ENCODE measurements around the gene THADA.
"Not testable (repeated sequence)": the region's sequence is repeated elsewhere in the genome, so short reads cannot be mapped to it uniquely, and the experiment has no call there.

Gene THADA

DNA sequence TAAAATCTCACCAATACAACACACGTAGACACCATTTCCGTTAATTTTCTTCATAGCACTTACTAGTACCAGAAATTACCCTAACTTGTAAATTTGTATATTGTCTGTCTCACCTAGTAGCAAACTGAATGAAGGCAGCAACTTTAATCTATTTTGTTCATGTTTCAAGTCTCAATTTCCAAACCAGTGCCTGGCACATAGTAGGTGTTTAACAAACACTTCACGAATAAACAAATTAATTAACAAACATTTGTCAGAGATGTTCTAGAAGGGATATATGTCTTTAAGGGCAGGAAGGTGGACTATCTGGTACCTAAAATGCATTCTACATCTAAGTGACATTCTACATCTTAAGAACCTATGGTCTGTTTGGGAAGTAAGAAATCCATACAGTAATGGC is 963 bp downstream of the THADA start:
- no peak for ATAC-seq
- no peak for DNase-seq

DNA sequence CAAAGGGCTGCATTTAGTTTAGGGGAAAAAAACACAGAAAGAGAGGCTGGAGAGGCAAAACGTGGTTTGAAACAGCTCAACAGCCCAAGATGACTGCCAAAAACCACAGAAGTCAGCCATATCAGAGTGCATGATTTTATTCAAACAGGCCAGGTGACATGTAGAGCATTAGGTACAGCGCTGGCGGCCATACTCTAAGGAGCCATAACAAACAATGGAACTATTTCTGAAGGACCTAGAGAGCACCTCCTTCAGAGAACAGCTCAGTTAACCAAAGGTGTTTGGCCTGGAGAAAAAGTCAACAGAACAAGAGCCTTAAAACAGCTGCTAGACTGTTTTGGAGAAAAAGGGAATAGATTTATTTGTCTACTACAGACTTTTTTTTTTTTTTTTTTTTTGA is 2.6 kb downstream of the THADA start:
- ATAC-seq (no peak), DNase-seq (no peak)

DNA sequence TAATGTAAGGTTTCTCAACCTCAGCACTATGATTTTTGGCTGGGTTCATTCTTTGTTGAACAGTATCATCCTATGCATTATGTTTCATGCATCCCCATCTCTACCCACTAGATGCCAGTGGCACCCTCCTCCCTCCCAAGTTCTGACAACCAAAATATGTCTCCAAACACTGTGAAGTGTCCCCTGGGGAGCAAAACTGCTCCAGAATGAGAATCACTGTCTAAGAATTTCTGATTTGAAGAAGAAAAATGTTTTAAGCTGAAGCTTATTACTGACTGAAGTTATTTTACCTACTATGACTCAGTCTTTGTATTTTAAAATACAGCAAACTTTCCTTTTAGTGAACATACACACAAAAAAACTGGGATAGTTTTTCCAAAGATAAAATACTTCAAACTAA is 3.4 kb downstream of the THADA start:
- DNase-seq = no peak
- no peak for ATAC-seq

DNA sequence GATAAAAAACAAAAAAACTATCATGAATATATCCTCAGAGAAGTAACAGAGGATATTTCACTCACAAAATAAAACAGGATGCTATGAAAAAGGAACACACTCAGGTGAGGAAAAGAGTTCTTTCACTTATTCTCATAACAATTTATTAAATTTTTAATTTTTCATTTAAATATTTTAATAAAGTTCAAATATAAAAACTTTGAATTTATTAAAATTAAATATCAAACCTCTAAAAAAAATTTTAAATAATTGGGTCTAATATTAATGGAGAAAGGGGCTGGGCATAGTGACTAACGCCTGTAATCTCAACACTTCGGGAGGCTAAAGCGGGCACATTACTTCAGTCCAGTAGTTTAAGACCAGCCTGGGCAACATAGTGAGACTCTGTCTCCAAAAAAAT is 10.1 kb downstream of the THADA start:
- DNase-seq (no peak), ATAC-seq (no peak)

DNA sequence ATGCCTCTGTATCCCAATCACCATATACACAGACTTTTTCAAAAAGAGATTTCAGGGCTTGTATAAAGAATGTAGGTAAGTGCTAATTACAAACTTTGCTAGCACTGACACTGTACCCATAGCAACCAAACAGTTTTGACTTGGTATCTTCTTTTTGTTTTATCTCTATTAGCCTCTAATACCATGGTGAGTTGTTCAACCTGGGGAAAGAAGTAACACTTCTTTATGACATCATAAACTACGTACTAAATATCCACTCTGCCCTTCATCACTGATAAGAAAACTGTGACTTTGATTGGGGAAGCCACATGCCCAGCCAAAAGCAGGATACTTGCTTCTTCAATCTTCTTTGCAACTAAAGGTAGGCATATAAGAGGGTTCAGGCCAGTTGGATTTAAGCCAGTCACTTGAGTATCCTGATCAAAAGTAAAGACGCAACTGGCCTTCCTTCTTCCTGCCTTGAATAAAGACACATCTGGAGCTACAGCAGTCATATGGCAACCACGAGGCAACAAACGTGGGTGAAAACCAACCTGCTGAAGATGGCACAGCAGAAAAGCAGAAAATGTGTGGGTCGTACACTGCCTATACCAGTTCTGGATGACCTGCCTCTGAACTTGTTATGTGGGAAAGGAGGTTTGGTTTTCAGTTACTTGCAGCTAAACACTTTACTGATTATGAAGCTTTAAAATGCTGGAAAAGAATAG is 16.4 kb downstream of the THADA start:
- ATAC-seq (no peak), DNase-seq (no peak)

DNA sequence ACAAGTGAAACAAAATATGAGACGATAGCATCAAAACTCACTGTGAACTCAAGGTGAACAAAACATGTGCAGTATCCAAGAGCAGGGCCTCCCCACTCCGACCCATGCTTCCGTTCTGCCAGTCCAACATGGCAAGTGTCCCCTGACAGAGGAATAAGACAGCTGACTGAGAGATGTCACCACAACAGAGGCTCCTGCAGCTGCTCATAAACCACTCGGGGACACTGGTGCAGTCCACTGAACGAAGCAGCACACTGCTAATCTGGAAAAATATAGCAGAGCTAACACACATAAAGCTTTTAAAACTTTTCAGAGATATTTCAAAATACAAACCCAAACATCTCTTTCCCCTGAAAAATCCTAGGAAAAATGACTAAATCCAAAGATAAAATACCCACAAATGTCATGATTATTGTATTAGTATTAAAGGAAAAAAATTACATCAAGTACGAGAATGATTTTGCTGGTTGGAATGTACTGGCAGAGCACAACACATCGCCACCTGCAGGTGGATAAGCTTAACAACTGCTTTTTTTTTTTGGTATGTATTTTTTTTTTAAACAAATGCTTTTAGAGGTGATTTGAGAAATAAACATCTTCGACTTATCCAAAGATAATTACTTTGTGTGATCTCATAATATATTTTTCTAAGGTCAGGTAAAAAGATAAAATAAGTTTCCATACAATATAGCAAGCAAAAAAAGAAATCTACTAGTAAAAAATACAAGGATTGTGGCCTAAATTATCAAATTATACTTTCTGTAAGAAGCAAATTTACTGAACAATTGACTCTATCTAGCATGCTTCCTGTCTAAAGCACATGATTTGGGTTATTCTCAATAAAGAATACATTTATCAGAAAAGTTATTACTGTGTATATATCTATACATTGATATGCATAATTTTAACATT is 18.6 kb downstream of the THADA start:
- DNase-seq = no peak
- no peak for ATAC-seq

DNA sequence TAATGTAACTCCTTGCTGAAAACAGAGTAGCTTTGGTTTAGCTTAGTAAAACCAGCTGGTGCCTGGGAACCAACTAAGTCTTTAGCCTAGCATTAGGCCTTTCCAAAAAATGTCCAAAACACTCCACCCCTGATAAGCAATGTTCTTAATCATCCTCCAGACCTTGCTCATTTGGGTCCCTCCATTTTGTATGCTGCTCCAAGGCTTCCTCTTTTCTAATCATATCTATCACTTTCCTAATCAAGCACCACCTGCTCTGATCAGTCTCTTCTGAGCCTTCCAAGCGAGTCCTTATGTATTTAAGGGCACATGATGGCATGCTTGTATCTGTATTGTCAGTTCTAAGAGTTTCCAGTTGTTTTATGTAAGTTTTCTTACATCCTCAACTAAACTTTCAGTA is 23.6 kb downstream of the THADA start:
- ATAC-seq (no peak), DNase-seq (no peak)

DNA sequence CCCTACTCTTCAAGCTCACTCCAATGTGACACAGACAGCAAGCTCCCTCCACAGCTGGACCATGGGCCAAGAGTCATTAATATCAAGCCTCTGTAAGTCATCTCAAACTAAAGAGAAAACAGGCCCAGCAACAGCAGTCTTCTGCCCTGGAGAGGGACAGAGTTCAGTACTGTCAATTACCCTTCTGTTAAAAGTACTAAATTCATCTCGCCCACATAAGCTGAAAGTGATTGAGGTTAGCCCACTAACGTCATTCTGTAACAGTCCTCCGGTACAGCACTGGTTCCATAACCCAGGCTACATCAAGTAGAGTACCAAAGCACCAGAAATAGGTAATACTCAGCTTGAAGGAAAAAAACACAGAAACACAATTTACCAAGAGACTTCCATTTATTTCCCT is 25.9 kb downstream of the THADA start:
- no peak for DNase-seq
- ATAC-seq = peak; percentile 85

DNA sequence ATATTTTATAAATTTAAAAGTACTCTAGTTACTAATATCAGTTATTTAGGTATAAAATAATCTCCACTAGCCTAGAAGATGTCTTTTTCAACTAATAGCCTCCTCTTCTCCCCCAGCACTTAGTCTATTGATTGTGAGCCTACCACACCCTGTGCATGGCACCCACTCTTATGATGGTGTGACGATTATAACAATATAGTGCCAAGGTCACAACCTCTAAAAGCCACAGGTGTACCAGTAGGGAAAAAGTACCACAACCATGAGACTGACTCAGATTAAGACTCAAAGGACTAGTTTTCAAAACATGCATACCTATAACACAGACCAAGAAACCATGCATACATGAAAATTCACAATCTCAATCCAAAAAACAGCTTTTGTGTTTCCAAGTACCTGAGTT is 27.6 kb downstream of the THADA start:
- DNase-seq (no peak), ATAC-seq (peak; percentile 61)

DNA sequence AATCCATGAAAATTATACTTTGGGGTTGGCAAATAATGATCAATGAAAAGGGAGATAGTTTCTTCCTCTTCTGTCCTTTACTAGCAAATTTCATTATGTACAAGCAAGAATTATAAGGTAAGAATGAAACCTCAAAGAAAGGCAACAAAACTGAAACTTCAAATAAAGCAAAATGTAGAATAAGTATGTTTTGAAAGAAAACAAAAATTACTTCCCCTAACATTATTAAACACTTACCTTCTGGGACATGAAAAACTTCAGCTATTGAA is 29.4 kb downstream of the THADA start:
- no peak for ATAC-seq
- no peak for DNase-seq

DNA sequence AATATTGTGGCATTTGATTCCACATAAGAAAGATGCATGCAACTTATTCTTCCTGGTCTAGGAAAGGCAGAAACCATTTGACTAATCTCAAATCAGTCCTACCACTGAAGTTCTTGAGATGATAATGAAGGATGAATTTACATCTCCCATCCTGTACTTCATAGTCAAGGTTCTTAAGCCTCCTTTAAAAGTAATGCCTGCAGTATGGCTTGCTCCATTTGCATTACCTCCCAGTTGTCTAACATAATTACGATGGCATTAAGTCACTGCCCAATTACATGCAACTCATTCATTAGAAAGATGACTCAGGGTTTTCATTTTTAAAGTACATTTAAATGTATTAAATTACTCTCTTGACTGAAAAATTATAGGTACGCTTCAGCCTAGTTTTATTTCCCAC is 32.2 kb downstream of the THADA start:
- ATAC-seq (no peak), DNase-seq (no peak)

DNA sequence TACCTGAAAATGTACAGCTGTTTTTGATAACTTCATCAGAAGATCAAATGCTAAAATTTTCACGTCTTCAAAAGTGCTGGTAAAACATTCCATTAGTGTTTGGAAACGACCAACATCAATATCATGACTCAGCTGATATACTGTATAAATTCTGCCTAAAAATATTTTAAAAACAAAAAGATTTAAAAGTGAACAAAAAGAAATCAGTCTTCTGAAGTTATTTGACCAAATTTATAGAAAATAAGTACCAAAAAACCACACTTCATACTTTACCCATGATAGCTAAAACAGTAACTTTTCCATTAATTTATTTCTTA is 35.6 kb downstream of the THADA start:
- DNase-seq = no peak
- ATAC-seq = no peak

DNA sequence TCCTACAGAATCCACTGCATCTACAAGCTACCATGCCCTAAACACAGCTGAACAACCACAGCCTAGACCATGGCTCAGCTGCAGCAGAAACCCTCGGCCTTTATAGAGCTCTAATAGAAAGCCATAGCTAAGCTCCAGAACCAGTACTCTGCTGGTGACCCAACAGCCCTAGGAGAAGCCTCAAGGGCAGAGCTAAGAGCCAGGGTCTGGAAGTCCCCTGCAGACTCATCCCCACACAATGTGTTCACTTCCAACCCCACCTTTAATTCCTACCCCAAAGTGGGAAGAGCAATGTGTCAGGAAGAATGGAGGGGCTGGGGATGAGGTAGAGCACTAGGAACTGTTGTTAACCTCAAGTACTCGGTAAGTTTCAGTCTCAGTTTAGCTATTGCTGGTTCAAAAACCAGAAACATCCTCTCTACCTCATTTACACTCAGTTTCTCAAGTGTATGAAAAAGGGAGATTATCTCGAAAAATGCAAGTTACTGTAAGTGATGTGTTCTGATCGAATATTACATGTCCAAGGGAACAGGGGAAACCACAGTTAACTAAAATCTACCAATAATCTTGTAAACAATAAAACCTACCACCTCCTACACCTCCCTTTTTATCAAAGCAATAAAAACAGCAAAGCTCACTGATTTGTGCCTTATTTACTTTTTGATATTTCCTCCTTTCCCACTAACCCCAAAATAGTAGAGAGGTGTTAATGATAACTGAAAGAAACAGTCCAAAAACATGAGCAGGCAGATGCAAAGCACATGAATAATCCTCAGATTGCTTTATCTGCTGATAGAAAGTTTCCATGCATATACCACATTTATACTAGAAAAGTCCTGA is 36.2 kb downstream of the THADA start:
- DNase-seq = no peak
- ATAC-seq = peak; percentile 79

DNA sequence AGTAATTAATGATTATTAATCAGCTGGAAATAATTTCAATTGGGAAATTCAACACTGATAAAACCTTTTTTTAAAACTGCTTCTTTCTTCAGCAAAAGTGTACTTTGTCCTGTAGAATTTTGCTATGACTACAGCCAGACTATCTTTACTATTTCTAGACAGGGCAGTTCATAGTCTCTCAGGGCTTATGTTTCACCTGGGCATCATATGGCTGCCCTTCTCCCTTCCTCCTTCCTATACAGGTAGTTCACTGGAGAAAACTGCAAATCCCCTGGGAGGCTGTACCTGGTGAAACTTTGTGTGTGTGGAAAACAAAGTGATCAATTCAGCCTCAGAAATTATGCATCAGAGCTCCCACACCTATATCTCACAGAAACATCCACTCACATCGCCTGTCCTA is 38.6 kb downstream of the THADA start:
- ATAC-seq = no peak
- no peak for DNase-seq

DNA sequence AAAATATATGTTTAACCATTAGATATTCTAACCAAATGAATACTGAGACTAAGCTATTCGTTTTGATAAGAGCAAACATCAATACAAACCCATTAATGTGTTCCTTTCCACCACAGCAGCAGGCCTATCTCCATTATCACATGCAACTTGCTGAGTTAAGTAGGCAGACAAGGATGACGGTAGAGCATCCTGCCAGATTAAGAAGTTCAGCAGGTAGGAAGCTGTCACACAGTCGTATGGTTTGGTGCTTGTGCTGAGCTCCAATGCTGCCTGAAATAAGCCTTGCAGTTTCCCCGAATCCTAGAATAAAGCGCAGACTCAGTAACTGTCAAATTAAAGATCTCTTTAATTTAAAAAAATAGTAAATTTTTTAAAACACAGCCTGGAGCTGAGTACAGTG is 39.6 kb downstream of the THADA start:
- DNase-seq = no peak

DNA sequence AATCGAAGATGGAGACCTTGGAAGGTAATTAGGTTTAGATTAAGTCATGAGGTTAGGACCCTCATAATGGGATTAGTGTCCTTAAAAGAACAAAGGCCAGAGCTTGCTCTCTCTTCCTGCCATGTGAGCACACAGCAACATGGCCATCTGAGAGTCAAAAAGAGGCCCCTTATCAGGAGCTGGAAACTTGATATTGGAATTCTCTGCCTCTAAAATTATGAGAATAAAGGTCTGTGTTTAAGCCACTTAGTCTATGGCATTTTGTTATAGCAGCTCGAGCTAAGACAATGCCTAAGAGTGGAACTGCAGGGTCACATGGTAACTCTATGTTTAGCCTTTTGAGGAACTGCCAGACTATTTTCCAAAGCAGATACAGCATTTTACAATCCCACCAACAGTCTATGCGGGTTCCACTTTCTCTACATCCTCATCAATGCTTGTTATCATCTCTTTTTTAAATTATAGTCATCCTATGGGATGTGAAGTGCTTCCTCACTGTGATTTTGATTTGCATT is 42.4 kb downstream of the THADA start:
- no peak for ATAC-seq
- DNase-seq = no peak

More for the DNA sequence above, 39.6 kb downstream of the THADA start:
- no peak for ATAC-seq

DNA sequence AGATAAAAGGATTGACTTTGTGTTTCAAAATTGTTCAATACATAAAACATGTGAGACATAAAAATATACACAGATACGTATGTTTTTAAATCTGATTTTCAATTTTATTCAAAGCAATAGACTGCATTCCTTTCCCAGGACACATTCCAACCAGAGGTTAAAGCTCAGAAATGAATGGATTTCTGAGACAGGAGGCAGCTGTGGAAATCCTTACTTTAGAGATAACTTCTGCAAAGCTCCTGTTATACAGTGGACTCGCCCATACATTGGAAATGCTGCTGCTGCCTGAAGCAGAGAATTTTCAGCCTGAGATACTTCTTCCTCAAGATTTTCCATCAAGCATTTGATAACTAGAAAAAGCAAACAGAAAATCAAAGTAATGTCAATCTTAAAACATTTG is 43.8 kb downstream of the THADA start:
- DNase-seq (no peak), ATAC-seq (no peak)

DNA sequence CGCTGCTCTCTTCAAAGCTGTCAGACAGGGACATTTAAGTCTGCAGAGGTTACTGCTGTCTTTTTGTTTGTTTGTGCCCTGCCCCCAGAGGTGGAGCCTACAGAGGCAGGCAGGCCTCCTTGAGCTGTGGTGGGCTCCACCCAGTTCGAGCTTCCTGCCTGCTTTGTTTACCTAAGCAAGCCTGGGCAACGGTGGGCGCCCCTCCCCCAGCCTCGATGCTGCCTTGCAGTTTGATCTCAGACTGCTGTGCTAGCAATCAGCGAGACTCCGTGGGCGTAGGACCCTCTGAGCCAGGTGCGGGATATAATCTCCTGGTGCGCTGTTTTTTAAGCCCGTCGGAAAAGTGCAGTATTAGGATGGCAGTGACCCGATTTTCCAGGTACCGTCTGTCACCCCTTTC is 47.5 kb downstream of the THADA start:
- not testable (repeated sequence) for ATAC-seq, DNase-seq

DNA sequence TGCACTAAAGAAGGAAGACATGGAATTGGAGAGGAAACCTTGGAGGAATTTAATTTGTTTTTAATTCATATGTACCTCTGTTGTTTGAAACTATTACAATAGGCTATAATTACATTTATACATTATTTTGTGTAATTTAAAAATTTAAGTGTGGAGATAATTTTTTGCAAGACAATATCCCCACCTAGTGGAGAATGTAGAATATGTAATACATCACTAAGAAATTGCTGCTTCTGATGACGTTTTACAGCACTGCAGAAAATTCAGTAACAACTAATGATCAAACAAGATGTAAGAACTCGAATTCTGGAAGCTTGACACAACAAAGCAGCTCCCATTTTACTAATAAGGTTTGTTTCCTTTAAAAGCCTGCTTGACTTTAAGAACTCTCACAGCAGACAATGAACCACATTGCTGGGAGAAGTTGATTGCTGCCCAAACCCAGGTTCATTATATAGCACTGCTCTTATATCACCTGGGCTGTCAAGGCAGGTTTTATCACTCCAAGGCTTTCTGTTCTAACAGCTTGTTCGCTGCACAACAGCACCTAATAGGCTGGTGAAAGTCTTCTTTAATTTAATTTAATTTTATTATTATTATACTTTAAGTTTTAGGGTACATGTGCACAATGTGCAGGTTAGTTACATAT is 53.4 kb downstream of the THADA start:
- ATAC-seq (no peak), DNase-seq (no peak)

DNA sequence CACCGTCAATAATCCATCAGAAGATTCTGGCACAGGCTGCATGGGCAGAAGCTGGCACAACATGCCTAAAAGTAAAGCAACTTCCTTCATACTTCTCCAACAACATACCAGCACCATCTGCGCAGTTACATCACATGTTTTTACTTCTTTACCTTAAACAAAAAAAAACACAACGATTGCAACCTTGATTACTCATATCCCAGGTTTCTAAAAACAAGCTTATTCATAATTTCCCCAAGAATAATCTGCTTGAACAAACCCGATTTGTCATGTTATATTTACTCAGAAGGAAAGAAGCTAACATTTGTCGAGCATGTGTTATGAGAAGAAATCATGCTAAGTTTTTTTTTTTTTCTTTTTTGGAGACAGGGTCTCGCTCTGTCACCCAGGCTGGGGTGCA is 54.7 kb downstream of the THADA start:
- no peak for ATAC-seq

DNA sequence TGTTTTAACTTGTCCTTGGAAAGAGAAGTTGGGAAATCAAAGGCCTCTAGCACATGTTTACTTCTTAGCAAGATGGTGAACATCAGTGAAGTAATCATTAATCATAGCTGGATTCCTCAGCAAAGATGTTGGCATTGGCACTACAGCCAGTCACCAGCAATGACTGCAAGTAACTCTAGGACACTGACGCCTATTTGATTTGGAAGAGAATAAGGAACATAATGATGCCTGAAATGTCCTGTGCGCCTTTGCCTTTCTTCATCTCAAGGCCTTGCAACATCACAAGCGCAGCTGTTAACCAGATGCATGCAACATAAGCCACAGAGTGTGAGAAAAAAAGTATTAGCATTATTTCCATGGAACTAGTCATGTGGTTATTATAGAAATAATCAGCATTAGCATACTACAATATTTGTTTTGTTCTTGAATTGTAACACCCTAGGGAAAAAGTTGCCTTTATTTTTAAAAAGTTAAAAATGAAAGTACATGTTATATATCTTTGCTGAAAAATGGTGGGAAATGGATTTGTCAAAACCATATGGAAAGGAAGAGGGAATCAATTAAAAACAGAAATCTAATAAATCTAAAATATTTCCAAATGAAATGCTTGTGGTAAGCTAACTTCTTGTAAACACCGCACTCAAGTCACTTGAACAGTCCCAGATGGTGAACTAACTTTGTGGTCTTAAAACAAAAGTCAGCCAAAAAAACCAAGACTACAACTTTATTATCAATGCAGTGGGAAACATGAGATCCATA is 55.6 kb downstream of the THADA start:
- ATAC-seq (no peak), DNase-seq (no peak)

More for the DNA sequence above, 54.7 kb downstream of the THADA start:
- DNase-seq = no peak

DNA sequence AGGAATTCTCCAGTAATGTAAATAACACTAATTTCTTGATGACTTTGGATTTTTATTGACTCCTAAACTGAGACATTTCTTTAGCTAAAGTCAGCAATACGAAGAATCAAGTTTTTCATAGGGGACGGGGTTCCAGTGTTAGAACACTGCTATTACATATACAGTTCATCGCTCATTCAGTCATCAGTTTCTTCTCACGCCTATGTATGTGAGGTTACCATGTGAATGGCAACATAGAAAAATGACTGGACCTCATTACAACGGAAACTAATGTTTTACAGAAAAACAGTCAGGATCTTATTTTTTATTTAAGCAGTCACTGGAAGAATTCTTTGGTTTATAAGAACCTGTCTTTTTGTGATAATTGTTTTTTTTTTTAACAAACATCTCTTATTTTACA is 56.4 kb downstream of the THADA start:
- no peak for ATAC-seq
- DNase-seq = no peak

Measured in stimulated activated naive CD8-positive, alpha-beta T cell treated with anti-CD3 and anti-CD28 coated beads, Interleukin-15, Interleukin-2, amounts not matched to agents 100 U/mL and 50 U/mL, for 24 hours (primary cell).